Measurements from ENCODE around the gene RBMS1. TPM values are rescaled to one million over a fixed set of nuclear protein-coding genes. Genes with fewer than 3 reads are reported as not detected.

The RBMS1 gene
- polyA plus RNA-seq, 1 donor from 2014 or later: 8.4 TPM

DNA sequence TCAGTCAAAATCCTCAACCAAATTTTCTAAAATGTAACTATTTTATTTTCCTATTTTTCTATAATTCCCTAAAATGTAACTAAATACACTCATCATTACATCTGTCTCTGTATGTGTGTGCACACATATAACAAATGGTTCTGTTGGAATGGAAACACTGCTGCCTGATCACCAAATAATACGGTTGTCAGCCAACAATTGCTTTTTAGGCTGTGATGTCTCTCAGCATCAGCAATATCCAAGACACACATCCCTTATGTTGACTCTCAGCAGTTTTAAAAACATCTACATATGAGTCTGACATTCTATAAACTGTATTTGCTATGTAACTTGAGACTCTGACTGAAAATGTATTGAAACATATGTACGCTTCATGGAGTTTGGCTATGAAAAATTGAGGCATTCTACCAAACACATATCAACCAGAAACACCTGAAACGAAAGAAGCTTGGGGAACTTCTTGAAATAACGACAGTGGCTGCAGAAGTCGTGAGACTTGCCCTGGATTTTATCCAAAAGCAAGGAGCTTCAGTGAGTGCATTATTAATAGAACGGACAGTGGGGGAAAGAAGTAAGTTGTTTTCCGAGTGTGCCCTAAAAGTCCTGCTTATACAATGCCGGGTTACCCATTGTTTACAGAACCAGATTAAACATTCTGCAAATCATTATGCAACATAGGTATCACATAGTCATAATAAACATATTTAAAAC is 183.3 kb downstream of the RBMS1 start:
- Histone ChIP-seq H3K9ac (ENCODE audit: low read length) (no peak overlapping the region), H3K27ac (ENCODE audit: low read length) (no peak overlapping the region), H3K9me3 (ENCODE audit: low read length) (no peaks in the 10 kb centered on the region), H3K9me2 (ENCODE audit: insufficient read depth, low read length) (no peaks in the 10 kb centered on the region), H3K27me3 (ENCODE audit: insufficient read depth, low read depth, low read length) (peaks cover 53% of the 10 kb centered on the region), H3K4me3 (ENCODE audit: low read length) (no peak overlapping the region), H3K36me3 (ENCODE audit: insufficient read depth, low read length) (no peaks in the 10 kb centered on the region), H3K79me2 (replicated peaks; ENCODE audit: insufficient read depth, low read length) (no peaks in the 10 kb centered on the region), H3F3A (ENCODE audit: insufficient read depth, low read length, poor library complexity, severe bottlenecking) (no peaks in the 10 kb centered on the region), H3K4me2 (ENCODE audit: low read length) (no peak overlapping the region), H2AFZ (ENCODE audit: low read depth, low read length) (no peak overlapping the region), H4K20me1 (ENCODE audit: insufficient read depth) (no peaks in the 10 kb centered on the region)
- TF ChIP-seq EZH2 (IDR thresholded peaks at IDR 0.05; ENCODE audit: borderline replicate concordance, insufficient read depth, low read length, poor library complexity, severe bottlenecking): no peak
- TF ChIP-seq, protein P1, sequence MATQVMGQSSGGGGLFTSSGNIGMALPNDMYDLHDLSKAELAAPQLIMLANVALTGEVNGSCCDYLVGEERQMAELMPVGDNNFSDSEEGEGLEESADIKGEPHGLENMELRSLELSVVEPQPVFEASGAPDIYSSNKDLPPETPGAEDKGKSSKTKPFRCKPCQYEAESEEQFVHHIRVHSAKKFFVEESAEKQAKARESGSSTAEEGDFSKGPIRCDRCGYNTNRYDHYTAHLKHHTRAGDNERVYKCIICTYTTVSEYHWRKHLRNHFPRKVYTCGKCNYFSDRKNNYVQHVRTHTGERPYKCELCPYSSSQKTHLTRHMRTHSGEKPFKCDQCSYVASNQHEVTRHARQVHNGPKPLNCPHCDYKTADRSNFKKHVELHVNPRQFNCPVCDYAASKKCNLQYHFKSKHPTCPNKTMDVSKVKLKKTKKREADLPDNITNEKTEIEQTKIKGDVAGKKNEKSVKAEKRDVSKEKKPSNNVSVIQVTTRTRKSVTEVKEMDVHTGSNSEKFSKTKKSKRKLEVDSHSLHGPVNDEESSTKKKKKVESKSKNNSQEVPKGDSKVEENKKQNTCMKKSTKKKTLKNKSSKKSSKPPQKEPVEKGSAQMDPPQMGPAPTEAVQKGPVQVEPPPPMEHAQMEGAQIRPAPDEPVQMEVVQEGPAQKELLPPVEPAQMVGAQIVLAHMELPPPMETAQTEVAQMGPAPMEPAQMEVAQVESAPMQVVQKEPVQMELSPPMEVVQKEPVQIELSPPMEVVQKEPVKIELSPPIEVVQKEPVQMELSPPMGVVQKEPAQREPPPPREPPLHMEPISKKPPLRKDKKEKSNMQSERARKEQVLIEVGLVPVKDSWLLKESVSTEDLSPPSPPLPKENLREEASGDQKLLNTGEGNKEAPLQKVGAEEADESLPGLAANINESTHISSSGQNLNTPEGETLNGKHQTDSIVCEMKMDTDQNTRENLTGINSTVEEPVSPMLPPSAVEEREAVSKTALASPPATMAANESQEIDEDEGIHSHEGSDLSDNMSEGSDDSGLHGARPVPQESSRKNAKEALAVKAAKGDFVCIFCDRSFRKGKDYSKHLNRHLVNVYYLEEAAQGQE (IDR thresholded peaks at IDR 0.05; ENCODE audit: borderline replicate concordance): no peak
- no peak for TF ChIP-seq MXI1 (conservative IDR thresholded peaks at IDR 0.05; ENCODE audit: poor library complexity, severe bottlenecking)
- no peak for TF ChIP-seq RAD21 (conservative IDR thresholded peaks at IDR 0.05)
- no peak for TF ChIP-seq TAF1 (IDR thresholded peaks at IDR 0.05; ENCODE audit: low read depth)
- no peak for TF ChIP-seq EP300 (conservative IDR thresholded peaks at IDR 0.05; ENCODE audit: poor library complexity, severe bottlenecking)
- no peak for TF ChIP-seq SMC3 (conservative IDR thresholded peaks at IDR 0.05; ENCODE audit: poor library complexity)
- TF ChIP-seq POLR2AphosphoS5 (IDR thresholded peaks at IDR 0.05): no peak
- TF ChIP-seq, protein P2, sequence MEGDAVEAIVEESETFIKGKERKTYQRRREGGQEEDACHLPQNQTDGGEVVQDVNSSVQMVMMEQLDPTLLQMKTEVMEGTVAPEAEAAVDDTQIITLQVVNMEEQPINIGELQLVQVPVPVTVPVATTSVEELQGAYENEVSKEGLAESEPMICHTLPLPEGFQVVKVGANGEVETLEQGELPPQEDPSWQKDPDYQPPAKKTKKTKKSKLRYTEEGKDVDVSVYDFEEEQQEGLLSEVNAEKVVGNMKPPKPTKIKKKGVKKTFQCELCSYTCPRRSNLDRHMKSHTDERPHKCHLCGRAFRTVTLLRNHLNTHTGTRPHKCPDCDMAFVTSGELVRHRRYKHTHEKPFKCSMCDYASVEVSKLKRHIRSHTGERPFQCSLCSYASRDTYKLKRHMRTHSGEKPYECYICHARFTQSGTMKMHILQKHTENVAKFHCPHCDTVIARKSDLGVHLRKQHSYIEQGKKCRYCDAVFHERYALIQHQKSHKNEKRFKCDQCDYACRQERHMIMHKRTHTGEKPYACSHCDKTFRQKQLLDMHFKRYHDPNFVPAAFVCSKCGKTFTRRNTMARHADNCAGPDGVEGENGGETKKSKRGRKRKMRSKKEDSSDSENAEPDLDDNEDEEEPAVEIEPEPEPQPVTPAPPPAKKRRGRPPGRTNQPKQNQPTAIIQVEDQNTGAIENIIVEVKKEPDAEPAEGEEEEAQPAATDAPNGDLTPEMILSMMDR (IDR thresholded peaks at IDR 0.05; ENCODE audit: poor library complexity, severe bottlenecking): no peak

DNA sequence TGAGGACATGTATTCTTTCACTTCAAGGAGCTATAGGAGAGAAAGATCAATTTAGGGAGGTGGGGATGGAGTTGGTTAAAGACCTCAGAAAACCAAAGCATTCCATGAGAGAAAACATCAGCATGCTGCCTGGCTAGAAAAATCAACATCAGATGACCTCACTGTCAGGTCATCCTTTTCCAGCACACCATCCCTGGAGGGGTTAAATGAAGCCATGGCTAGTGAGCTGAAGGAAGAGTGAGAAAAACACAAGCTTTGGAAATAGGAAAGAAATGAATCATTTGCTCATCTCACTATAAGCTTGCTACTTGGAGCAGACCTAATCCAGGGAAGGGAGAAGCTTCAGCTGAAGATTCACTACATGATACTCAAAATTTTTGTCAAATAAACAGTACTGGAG is 184.0 kb downstream of the RBMS1 start:
- H3K4me3 ChIP-seq (ENCODE audit: low read length): no peak overlapping the region
- H3K27ac ChIP-seq (ENCODE audit: low read length): no peak overlapping the region
- H3K9me2 ChIP-seq (ENCODE audit: insufficient read depth, low read length): no peaks in the 10 kb centered on the region
- H3F3A ChIP-seq (ENCODE audit: insufficient read depth, low read length, poor library complexity, severe bottlenecking): no peaks in the 10 kb centered on the region
- H3K79me2 ChIP-seq (replicated peaks; ENCODE audit: insufficient read depth, low read length): no peaks in the 10 kb centered on the region
- H2AFZ ChIP-seq (ENCODE audit: low read depth, low read length): no peak overlapping the region
- no peaks in the 10 kb centered on the region for H4K20me1 ChIP-seq (ENCODE audit: insufficient read depth)
- no peak overlapping the region for H3K4me2 ChIP-seq (ENCODE audit: low read length)
- TF ChIP-seq, protein P2 (IDR thresholded peaks at IDR 0.05; ENCODE audit: poor library complexity, severe bottlenecking): no peak
- TF ChIP-seq, protein P1 (IDR thresholded peaks at IDR 0.05; ENCODE audit: borderline replicate concordance): no peak
- TF ChIP-seq EZH2 (IDR thresholded peaks at IDR 0.05; ENCODE audit: borderline replicate concordance, insufficient read depth, low read length, poor library complexity, severe bottlenecking) (no peak), POLR2AphosphoS5 (IDR thresholded peaks at IDR 0.05) (no peak)
- no peak overlapping the region for H3K9ac ChIP-seq (ENCODE audit: low read length)
- H3K9me3 ChIP-seq (ENCODE audit: low read length): no peaks in the 10 kb centered on the region
- H3K27me3 ChIP-seq (ENCODE audit: insufficient read depth, low read depth, low read length): peaks cover 46% of the 10 kb centered on the region
- H3K36me3 ChIP-seq (ENCODE audit: insufficient read depth, low read length): no peaks in the 10 kb centered on the region

Data from neural cell (in vitro differentiated cells).